Measurements from ENCODE around the gene ERRFI1.
"Not testable (repeated sequence)": the region's sequence is repeated elsewhere in the genome, so short reads cannot be mapped to it uniquely, and the experiment has no call there.

ERRFI1 gene

GRCh38 chr1:8059161-8059622 is 33.1 kb upstream of the ERRFI1 start:
- no peak for TF ChIP-seq POLR2A (IDR thresholded peaks at IDR 0.05; ENCODE audit: low read depth, low read length)
- no peak for TF ChIP-seq TAF1 (IDR thresholded peaks at IDR 0.05; ENCODE audit: borderline replicate concordance, low read depth, low read length)
- TF ChIP-seq POLR2AphosphoS5 (IDR thresholded peaks at IDR 0.05; ENCODE audit: low read depth, low read length): no peak
- FAIRE-seq (no peak), DNase-seq (ENCODE audit: insufficient read length) (no peak)

GRCh38 chr1:8057779-8058178 is 31.7 kb upstream of the ERRFI1 start:
- not testable (repeated sequence) for FAIRE-seq; DNase-seq (ENCODE audit: insufficient read length)

GRCh38 chr1:8055973-8056372 is 29.9 kb upstream of the ERRFI1 start:
- TF ChIP-seq TAF1 (IDR thresholded peaks at IDR 0.05; ENCODE audit: borderline replicate concordance, low read depth, low read length) (no peak), POLR2AphosphoS5 (IDR thresholded peaks at IDR 0.05; ENCODE audit: low read depth, low read length) (no peak), POLR2A (IDR thresholded peaks at IDR 0.05; ENCODE audit: low read depth, low read length) (no peak)
- DNase-seq (ENCODE audit: insufficient read length) (no peak), FAIRE-seq (no peak)

GRCh38 chr1:8053878-8054567 is 27.9 kb upstream of the ERRFI1 start:
- TF ChIP-seq TAF1 (IDR thresholded peaks at IDR 0.05; ENCODE audit: borderline replicate concordance, low read depth, low read length) (no peak), POLR2AphosphoS5 (IDR thresholded peaks at IDR 0.05; ENCODE audit: low read depth, low read length) (no peak), POLR2A (IDR thresholded peaks at IDR 0.05; ENCODE audit: low read depth, low read length) (no peak)
- DNase-seq (ENCODE audit: insufficient read length): no peak
- no peak for FAIRE-seq

GRCh38 chr1:8051650-8052049 is 25.5 kb upstream of the ERRFI1 start:
- TF ChIP-seq TAF1 (IDR thresholded peaks at IDR 0.05; ENCODE audit: borderline replicate concordance, low read depth, low read length) (no peak), POLR2A (IDR thresholded peaks at IDR 0.05; ENCODE audit: low read depth, low read length) (no peak), POLR2AphosphoS5 (IDR thresholded peaks at IDR 0.05; ENCODE audit: low read depth, low read length) (no peak)
- DNase-seq (ENCODE audit: insufficient read length) (no peak), FAIRE-seq (no peak)

DNA sequence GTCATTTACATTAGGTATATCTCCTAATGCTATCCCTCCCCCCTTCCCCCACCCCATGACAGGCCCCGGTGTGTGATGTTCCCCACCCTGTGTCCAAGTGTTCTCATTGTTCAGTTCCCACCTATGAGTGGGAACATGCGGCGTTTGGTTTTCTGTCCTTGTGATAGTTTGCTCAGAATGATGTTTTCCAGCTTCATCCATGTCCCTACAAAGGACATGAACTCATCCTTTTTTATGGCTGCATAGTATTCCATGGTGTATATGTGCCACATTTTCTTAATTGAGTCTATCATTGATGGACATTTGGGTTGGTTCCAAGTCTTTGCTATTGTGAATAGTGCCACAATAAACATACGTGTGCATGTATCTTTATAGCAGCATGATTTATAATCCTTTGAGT is 23.1 kb upstream of the ERRFI1 start:
- not testable (repeated sequence) for DNase-seq (ENCODE audit: insufficient read length); FAIRE-seq

DNA sequence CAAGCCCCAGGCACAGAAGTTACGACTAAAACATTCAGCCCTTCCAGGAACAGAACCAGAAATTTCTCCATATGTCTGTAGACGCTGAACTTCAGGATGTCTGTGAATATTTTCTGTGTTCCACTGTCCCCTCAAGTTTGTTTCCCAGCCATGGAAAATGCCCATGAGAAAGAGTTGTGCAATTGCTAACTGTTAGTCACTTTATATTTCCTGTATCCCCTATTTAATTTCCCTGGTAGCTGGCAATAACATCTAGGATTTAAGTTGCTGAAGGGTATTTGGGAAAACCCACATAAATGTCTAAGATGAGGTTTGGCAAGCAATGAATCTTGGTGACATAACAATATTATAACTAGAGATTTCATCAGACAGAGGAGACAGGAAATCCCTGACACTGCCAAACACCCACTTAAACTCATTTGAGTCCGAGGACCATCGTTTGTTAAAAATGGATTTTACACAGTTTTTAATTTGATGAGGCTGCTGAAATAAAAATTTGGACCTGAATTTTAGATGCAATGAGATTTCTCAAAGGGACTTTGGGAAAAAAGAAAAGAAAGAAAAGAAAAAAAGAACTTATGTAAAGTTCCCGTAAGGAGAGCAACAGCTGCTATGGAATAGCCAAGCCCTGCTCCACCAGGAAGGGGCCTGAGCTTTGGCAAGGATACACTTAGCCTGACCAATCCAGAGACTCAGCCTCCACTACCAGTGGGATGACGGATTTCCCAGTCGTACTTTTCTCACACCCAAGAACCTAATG is 21.8 kb upstream of the ERRFI1 start:
- FAIRE-seq (no peak), DNase-seq (ENCODE audit: insufficient read length) (no peak)
- TF ChIP-seq POLR2AphosphoS5 (IDR thresholded peaks at IDR 0.05; ENCODE audit: low read depth, low read length) (no peak), POLR2A (IDR thresholded peaks at IDR 0.05; ENCODE audit: low read depth, low read length) (no peak), TAF1 (IDR thresholded peaks at IDR 0.05; ENCODE audit: borderline replicate concordance, low read depth, low read length) (no peak)

- DNase-seq (ENCODE audit: insufficient read length) (no peak), FAIRE-seq (no peak)
- TF ChIP-seq POLR2AphosphoS5 (IDR thresholded peaks at IDR 0.05; ENCODE audit: low read depth, low read length) (no peak), TAF1 (IDR thresholded peaks at IDR 0.05; ENCODE audit: borderline replicate concordance, low read depth, low read length) (no peak), POLR2A (IDR thresholded peaks at IDR 0.05; ENCODE audit: low read depth, low read length) (no peak)
Observed at GRCh38 chr1:8047112-8047511, 21.0 kb upstream of the ERRFI1 start.

- DNase-seq (ENCODE audit: insufficient read length): no peak
- no peak for TF ChIP-seq TAF1 (IDR thresholded peaks at IDR 0.05; ENCODE audit: borderline replicate concordance, low read depth, low read length)
- no peak for TF ChIP-seq POLR2A (IDR thresholded peaks at IDR 0.05; ENCODE audit: low read depth, low read length)
- no peak for TF ChIP-seq POLR2AphosphoS5 (IDR thresholded peaks at IDR 0.05; ENCODE audit: low read depth, low read length)
- no peak for FAIRE-seq
Observed at GRCh38 chr1:8046391-8046790, 20.3 kb upstream of the ERRFI1 start.

- DNase-seq (ENCODE audit: insufficient read length) (no peak), FAIRE-seq (no peak)
- TF ChIP-seq TAF1 (IDR thresholded peaks at IDR 0.05; ENCODE audit: borderline replicate concordance, low read depth, low read length) (no peak), POLR2AphosphoS5 (IDR thresholded peaks at IDR 0.05; ENCODE audit: low read depth, low read length) (no peak), POLR2A (IDR thresholded peaks at IDR 0.05; ENCODE audit: low read depth, low read length) (no peak)
Observed at GRCh38 chr1:8043621-8044020, 17.5 kb upstream of the ERRFI1 start.

- TF ChIP-seq POLR2AphosphoS5 (IDR thresholded peaks at IDR 0.05; ENCODE audit: low read depth, low read length) (no peak), POLR2A (IDR thresholded peaks at IDR 0.05; ENCODE audit: low read depth, low read length) (no peak), TAF1 (IDR thresholded peaks at IDR 0.05; ENCODE audit: borderline replicate concordance, low read depth, low read length) (no peak)
- FAIRE-seq: no peak
Observed at GRCh38 chr1:8042134-8042533, 16.0 kb upstream of the ERRFI1 start.

GRCh38 chr1:8040586-8040985 is 14.5 kb upstream of the ERRFI1 start:
- TF ChIP-seq TAF1 (IDR thresholded peaks at IDR 0.05; ENCODE audit: borderline replicate concordance, low read depth, low read length) (no peak), POLR2AphosphoS5 (IDR thresholded peaks at IDR 0.05; ENCODE audit: low read depth, low read length) (no peak)
- FAIRE-seq (no peak), DNase-seq (ENCODE audit: insufficient read length) (no peak)

More at GRCh38 chr1:8042134-8042533, 16.0 kb upstream of the ERRFI1 start:
- no peak for DNase-seq (ENCODE audit: insufficient read length)

Measured in GM12892 (cell line).